GM18907 (cell line): Measurements from ENCODE around the gene RBM46.
"Not testable (repeated sequence)": the region's sequence is repeated elsewhere in the genome, so short reads cannot be mapped to it uniquely, and the experiment has no call there.

Source experiments
- ATAC-seq: cut with Tn5 transposase; IDR thresholded peaks from one replicate; pipeline ENCODE4 v1.9.1; 2021; ENCODE audit warnings: mild to moderate bottlenecking, moderate library complexity; ENCODE audit not compliant: unreplicated experiment

Gene RBM46

DNA sequence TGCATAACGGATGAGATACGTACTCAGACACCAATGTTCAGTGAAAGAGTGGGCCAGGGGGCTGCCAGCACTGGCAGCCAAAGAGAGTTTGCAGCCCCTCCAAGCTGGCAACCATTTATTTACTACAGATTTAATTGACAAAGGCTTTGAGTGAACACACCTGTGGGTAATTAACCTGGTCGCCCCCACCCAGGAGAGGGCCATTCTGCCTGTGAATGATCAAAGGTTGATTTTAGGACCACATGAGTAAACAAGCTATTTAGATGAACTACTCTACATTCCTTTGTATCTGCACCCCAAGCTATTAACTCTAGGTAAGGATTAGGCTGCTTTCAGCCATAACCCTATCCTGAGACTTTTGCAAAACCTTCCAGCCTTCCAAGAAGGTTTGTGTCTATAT, 55.0 kb downstream of the RBM46 start:
- ATAC-seq: no peak

DNA sequence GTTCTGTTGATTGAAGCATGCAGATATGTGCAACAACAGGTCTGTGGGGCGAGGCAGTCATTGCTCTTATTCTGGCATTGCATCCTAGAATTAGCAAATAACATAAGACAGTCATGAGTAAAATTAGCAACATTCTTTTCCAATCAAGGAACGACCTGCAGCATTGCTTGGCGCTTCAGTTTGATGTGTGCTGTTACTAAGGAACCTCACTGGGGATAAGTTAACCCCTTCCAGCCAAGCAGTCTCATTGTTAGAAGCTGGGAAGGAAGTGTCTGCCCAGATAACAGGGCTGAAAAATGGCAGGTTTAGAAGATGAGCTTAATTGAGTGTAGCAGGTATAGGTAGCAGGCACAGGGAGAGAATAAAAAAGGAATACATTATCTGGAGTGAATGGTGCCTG, 55.4 kb downstream of the RBM46 start:
- ATAC-seq: no peak

- no peak for ATAC-seq
Observed at GRCh38 chr4:154838155-154838554, 57.1 kb downstream of the RBM46 start.

DNA sequence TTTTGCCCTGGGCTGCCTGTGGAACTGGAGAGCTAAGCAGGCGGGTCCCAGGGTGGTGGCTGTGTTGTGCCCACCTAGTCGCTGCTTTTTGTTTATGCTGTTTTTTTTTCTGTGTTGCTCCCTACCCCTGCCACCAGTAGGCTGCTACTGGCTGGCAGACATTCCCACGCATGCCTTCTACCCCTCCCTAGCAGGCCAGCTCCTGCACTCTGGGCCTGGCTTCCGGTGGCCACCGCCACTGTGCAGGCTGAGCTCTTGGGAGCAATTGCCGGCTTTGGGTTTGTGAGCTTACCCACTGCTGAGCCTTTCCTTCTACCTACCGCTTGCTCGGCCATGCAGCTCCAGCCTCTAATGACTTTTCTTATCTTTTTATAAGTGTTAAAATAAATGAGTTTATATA, 57.6 kb downstream of the RBM46 start:
- ATAC-seq: no peak

- no peak for ATAC-seq
Observed at GRCh38 chr4:154854362-154854761, 73.3 kb downstream of the RBM46 start.

GRCh38 chr4:154858166-154858565, 77.1 kb downstream of the RBM46 start:
- no peak for ATAC-seq

- ATAC-seq: no peak
Observed at GRCh38 chr4:154868414-154869194, 87.5 kb downstream of the RBM46 start.

- ATAC-seq: no peak
Observed at GRCh38 chr4:154869301-154869700, 88.2 kb downstream of the RBM46 start.

DNA sequence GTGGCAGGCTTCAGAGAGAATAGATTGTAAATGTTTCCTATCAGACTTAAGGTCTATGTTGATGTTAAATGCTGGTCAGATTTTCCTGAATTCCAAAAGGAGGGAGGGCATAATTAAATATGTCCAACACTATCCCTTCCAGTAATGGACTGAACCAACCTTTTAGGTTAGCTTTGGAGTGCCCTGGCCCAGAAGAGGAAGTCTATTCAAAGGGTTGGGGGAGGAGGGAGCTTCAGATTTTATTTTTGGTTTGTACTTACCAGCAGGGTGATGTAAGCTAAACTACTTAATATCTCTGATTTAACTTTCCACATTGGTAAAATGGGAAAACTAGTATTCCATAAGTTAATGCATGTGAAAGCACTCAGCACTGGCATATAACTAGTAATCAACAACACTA, 91.1 kb downstream of the RBM46 start:
- ATAC-seq: no peak

- not testable (repeated sequence) for ATAC-seq
Observed at GRCh38 chr4:154874049-154874448, 93.0 kb downstream of the RBM46 start.

- ATAC-seq: no peak
Observed at GRCh38 chr4:154877110-154877760, 96.2 kb downstream of the RBM46 start.
